HG02759 (cell line): ENCODE measurements around the gene HORMAD2.

Experiments
- ATAC-seq: cut with Tn5 transposase; IDR thresholded peaks from one replicate; pipeline ENCODE4 v1.9.1; 2021; ENCODE audit warnings: mild to moderate bottlenecking, moderate library complexity; ENCODE audit not compliant: unreplicated experiment

The HORMAD2 gene

GRCh38 chr22:30224161-30224857 lies 144.0 kb downstream of the HORMAD2 start:
- ATAC-seq, result no peak

GRCh38 chr22:30225220-30225927 lies 145.1 kb downstream of the HORMAD2 start:
- ATAC-seq, result no peak

- ATAC-seq, result no peak
Observed at GRCh38 chr22:30226192-30226832, 146.0 kb downstream of the HORMAD2 start.
